Fibroblast of pulmonary artery (primary cell): ENCODE data around the gene CAMTA1.

Source experiments
- DNase-seq: peaks from one replicate; pipeline ENCODE4 v3.0.0-alpha.2; 2010; ENCODE audit warnings: low read depth
- H3K4me3 ChIP-seq: replicated peaks from 2 replicates; pipeline ENCODE4 v1.5.1; 2011; ENCODE audit warnings: low read depth, mild to moderate bottlenecking, control low read depth, low read length, moderate library complexity
- CTCF ChIP-seq: IDR thresholded peaks from 2 replicates; pipeline ENCODE4 v1.5.1; 2011; ENCODE audit warnings: mild to moderate bottlenecking, control low read depth, low read length, inconsistent platforms; ENCODE audit errors: missing control alignments

CAMTA1 gene

DNA sequence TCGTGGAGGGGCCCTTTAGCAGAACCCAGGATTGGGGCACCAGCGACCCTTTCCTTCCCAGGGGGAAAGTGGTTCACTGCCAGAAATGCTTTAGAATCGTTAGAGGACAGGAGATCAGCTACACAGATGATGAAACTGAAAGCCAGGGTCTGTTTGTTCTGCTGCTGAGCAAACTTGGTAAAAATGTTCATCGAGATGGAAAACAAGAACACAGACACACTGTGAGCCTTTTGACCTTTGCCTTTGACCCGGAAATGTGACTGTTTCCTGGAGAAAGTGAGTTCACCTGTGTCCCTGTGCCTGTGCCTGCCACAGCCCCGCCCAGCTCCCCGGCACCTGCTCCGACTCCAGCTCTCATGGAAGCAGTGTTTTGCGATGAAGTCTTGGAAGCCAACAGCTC, 234.3 kb downstream of the CAMTA1 start:
- TF ChIP-seq CTCF, result no peak
- H3K4me3 ChIP-seq, result no peak overlapping the region
- DNase-seq, result no peak

DNA sequence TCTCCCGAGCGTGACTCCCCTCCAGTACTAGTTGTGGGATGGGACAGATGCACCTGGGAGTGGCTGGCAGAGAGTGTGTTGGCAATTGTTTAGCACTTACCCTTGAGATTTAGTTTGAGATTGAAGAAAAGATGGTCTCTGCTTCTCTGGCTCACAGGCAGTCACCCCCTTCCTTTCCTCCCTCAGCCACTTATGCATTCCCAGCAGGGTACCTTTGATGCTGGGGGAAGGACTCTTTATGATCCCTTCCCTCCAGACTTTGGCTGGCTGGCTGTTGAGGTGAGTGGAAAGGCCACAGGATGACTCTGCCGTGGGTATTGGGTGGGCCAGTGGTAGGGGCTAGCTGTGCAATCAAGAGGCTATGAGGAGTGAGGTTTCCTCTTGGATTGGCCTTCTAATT, 236.8 kb downstream of the CAMTA1 start:
- TF ChIP-seq CTCF, result no peak
- DNase-seq, result no peak

GRCh38 chr1:7025013-7025412, 239.8 kb downstream of the CAMTA1 start:
- no peak for DNase-seq
- H3K4me3 ChIP-seq, result no peak overlapping the region
- no peak for TF ChIP-seq CTCF

More for the DNA sequence above, 236.8 kb downstream of the CAMTA1 start:
- no peak overlapping the region for H3K4me3 ChIP-seq

- no peak overlapping the region for H3K4me3 ChIP-seq
- no peak for TF ChIP-seq CTCF
- no peak for DNase-seq
Measured at GRCh38 chr1:7026169-7026568, 240.9 kb downstream of the CAMTA1 start.

DNA sequence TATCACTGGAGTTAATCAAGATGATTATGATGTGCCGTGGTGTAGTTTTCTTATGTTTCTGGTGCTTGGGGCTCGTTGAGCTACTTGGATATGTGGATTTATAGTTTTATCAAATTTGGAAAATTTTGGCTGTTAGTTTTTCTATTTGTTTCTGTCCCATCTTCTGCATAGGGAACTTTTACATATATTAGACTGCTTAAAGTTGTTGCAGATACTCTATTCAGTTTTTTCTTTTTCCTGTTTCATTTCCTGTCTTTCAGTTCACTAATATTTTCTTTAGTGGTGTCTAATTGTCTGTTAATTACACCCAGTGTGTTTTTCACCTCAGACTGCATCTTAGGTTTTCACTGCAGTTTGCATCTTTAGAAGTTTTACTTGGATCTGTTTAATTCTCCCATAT, 247.7 kb downstream of the CAMTA1 start:
- H3K4me3 ChIP-seq, result no peak overlapping the region
- no peak for DNase-seq
- TF ChIP-seq CTCF, result no peak

DNA sequence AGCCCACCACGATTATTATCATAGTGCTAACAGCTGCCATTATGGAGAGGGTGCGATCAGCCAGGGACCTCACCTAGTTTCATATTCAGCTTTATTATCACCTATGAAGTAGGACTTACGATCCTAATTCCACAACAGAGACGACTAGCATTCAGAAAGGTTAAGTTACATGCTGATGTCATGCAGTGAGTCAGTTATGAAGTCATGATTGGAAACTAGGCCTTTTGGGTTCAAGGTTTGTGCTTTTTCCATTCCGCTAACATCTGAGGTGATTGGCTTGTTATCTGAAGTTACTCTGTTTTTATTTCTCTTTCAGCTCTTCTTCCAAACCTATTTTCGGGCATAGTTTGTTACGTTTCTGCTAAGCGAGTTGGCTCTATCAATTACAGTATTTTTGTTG, 251.1 kb downstream of the CAMTA1 start:
- TF ChIP-seq CTCF, result no peak
- DNase-seq, result no peak
- no peak overlapping the region for H3K4me3 ChIP-seq

GRCh38 chr1:7039590-7040220, 254.5 kb downstream of the CAMTA1 start:
- DNase-seq, result no peak
- no peak overlapping the region for H3K4me3 ChIP-seq
- TF ChIP-seq CTCF, result no peak
